ENCODE data around the gene IL21R. TPM values are rescaled to one million over a fixed set of nuclear protein-coding genes. Genes with fewer than 3 reads are reported as not detected.

IL21R gene
- total and polyA plus RNA-seq, 2 donors (not counting 1 experiment from before 2014, with no cell fraction given) = 28.5 to 32.1 TPM

- Histone ChIP-seq H3K36me3 (replicated peaks in 1 of 2; ENCODE audit: control extremely low read depth in 1 of 2, control insufficient read depth in 1 of 2, extremely low read depth in 1 of 2, insufficient read depth in 2 of 2, low read length in 1 of 2) (peaks cover 4 to 91% of the 10 kb centered on the region in 2 experiments), H3K4me2 (replicated peaks; ENCODE audit: low read depth, low read length, poor library complexity, severe bottlenecking) (no peak overlapping the region), H3K9me3 (ENCODE audit: control extremely low read depth in 1 of 3, control insufficient read depth in 2 of 3, insufficient read depth in 1 of 3, low read length in 2 of 3) (no peaks in the 10 kb centered on the region), H4K20me1 (ENCODE audit: control insufficient read depth, insufficient read depth, low read length, poor library complexity, severe bottlenecking) (no peaks in the 10 kb centered on the region), H3K27ac (ENCODE audit: low read length in 2 of 2) (no peak overlapping the region), H3K79me2 (ENCODE audit: control insufficient read depth, insufficient read depth, low read length) (no peaks in the 10 kb centered on the region), H2AFZ (ENCODE audit: insufficient read depth, low read depth, low read length, poor library complexity, severe bottlenecking) (no peak overlapping the region), H3K4me3 (ENCODE audit: control extremely low read depth in 1 of 5, extremely low read depth in 1 of 5, insufficient read depth in 1 of 5, low read depth in 2 of 5, low read length in 4 of 5) (no peak overlapping the region), H3K27me3 (replicated peaks in 1 of 4; ENCODE audit: control extremely low read depth in 1 of 4, control insufficient read depth in 3 of 4, insufficient read depth in 4 of 4, low read length in 3 of 4) (no peaks in the 10 kb centered on the region), H3K4me1 (ENCODE audit: control insufficient read depth in 2 of 2, insufficient read depth in 2 of 2, low read length in 2 of 2) (no peaks in the 10 kb centered on the region), H3K9ac (ENCODE audit: low read length) (no peak overlapping the region)
- Mint-ChIP-seq H3K9me3 (ENCODE audit: insufficient read depth) (no peaks in the 10 kb centered on the region), H3K27me3 (no peaks in the 10 kb centered on the region), H3K4me3 (no peak overlapping the region), H3K27ac (no peak overlapping the region), H3K4me1 (no peaks in the 10 kb centered on the region)
- intact Hi-C loops (cut with micrococcal nuclease) = no loop called here
- ChIA-PET CTCF (no interaction called here), POLR2A (no interaction called here)
- no peak for TF ChIP-seq CTCF (IDR thresholded peaks at IDR 0.05)
- no peak for TF ChIP-seq EZH2 (IDR thresholded peaks at IDR 0.05; ENCODE audit: borderline replicate concordance, insufficient read depth, low read depth, low read length, poor library complexity, severe bottlenecking)
- ATAC-seq (ENCODE audit: low read depth) = no peak
- DNase-seq = no peak
- WGBS (ENCODE audit: insufficient coverage) = 100% methylated on average over 3 of the region's 3 CpGs
Measured at GRCh38 chr16:27500801-27501200, 98.8 kb downstream of the IL21R start.

Other genes with a start within 250 kb of the IL21R start
- 37.4 and 39.8 TPM in 2 replicates for gene KDM8, start 198.6 kb upstream of the IL21R start, total RNA-seq
- gene KDM8, start 198.6 kb upstream of the IL21R start, polyA plus RNA-seq = 7.1 and 7.5 TPM in 2 replicates
- 56.8 and 61.9 TPM in 2 replicates for gene NSMCE1, start 133.4 kb upstream of the IL21R start, total RNA-seq
- gene NSMCE1, start 133.4 kb upstream of the IL21R start, polyA plus RNA-seq = 29.0 and 29.5 TPM in 2 replicates
- 311 and 323 TPM in 2 replicates for gene IL4R, start 88.2 kb upstream of the IL21R start, total RNA-seq
- gene IL4R, start 88.2 kb upstream of the IL21R start, polyA plus RNA-seq = 966 and 1,138 TPM in 2 replicates
- gene GTF3C1, start 147.7 kb downstream of the IL21R start, total RNA-seq = 49.6 and 64.1 TPM in 2 replicates
- gene GTF3C1, start 147.7 kb downstream of the IL21R start, polyA plus RNA-seq = 31.2 and 35.4 TPM in 2 replicates
- gene KATNIP, start 148.0 kb downstream of the IL21R start, total RNA-seq = 49.9 and 56.0 TPM in 2 replicates
- gene KATNIP, start 148.0 kb downstream of the IL21R start, polyA plus RNA-seq = 19.1 and 21.2 TPM in 2 replicates